PFSK-1 (cell line): Measurements from ENCODE around the gene EMC1.

ENCODE experiments used
- POLR2AphosphoS5 ChIP-seq: IDR thresholded peaks from 2 replicates; pipeline ENCODE4 v1.6.1; 2012; ENCODE audit warnings: low read depth, mild to moderate bottlenecking, control low read depth, low read length, moderate library complexity
- REST ChIP-seq, 2 experiments: IDR thresholded peaks; 2 replicates each; pipeline versions ENCODE4 v1.6.1 to v1.8.0; 2011 to 2012; ENCODE audit warnings: low read depth in 2 of 2, low read length in 2 of 2, control low read depth in 1 of 2, inconsistent platforms in 1 of 2, mild to moderate bottlenecking in 1 of 2, moderate library complexity in 1 of 2; ENCODE audit not compliant: insufficient read depth in 1 of 2
- SIN3A ChIP-seq: IDR thresholded peaks from 2 replicates; pipeline ENCODE4 v1.6.1; 2012; ENCODE audit warnings: mild to moderate bottlenecking, low read length, moderate library complexity, borderline replicate concordance; ENCODE audit not compliant: insufficient read depth
- TAF1 ChIP-seq: IDR thresholded peaks from 2 replicates; pipeline ENCODE4 v1.6.1; 2012; ENCODE audit warnings: low read length, control low read depth, borderline replicate concordance; ENCODE audit not compliant: insufficient read depth

GRCh38 chr1:19262744-19263143, 11.4 kb upstream of the EMC1 start:
- TF ChIP-seq SIN3A (no peak), TAF1 (no peak), REST (IDR thresholded peaks at IDR 0.05; ENCODE audit: insufficient read depth in 1 of 2, low read depth in 2 of 2, low read length in 2 of 2) (no peak), POLR2AphosphoS5 (no peak)
